ENCODE results near the gene ACVR2B.

- TF ChIP-seq POLR2AphosphoS5 (IDR thresholded peaks at IDR 0.05; ENCODE audit: low read depth, low read length) (no peak), TAF1 (IDR thresholded peaks at IDR 0.05; ENCODE audit: borderline replicate concordance, insufficient read depth, low read length) (no peak)
Measured at GRCh38 chr3:38460377-38461270, 6.9 kb downstream of the ACVR2B start.

Measured in PFSK-1 (cell line).